K562 (cell line): ENCODE results near the gene IFT81. TPM values are rescaled to one million over a fixed set of nuclear protein-coding genes. Genes with fewer than 3 reads are reported as not detected.

Source experiments
- ARID2 ChIP-seq: fragments of 450-650 bp; IDR thresholded peaks from 2 replicates; pipeline ENCODE4 v1.6.1; 2017; ENCODE audit warnings: antibody characterized with exemption, mild to moderate bottlenecking
- DDX20 ChIP-seq: fragments of 450-650 bp; IDR thresholded peaks from 2 replicates; pipeline ENCODE4 v1.6.1; 2016; ENCODE audit warnings: missing genetic modification characterization, low read depth, mild to moderate bottlenecking, missing compliant biosample characterization, moderate library complexity
- EP400 ChIP-seq: fragments of 450-650 bp; IDR thresholded peaks from 2 replicates; pipeline ENCODE4 v1.6.1; 2017; ENCODE audit warnings: antibody characterized with exemption, mild to moderate bottlenecking, moderate library complexity
- HMG20A ChIP-seq: fragments of 450-650 bp; formaldehyde crosslinking; conservative IDR thresholded peaks from 2 replicates; pipeline ENCODE4 v1.4.0; 2020; ENCODE audit warnings: mild to moderate bottlenecking, mixed read lengths
- HMGN3 ChIP-seq: IDR thresholded peaks from 2 replicates; pipeline ENCODE4 v1.6.1; 2011; ENCODE audit warnings: borderline replicate concordance, low read depth, mild to moderate bottlenecking, mixed read lengths, low read length; ENCODE audit not compliant: insufficient read length; ENCODE audit errors: extremely low read depth
- KAT7 ChIP-seq: sonication (generic); formaldehyde crosslinking; IDR thresholded peaks from 2 replicates; pipeline ENCODE4 v1.8.0; 2022; ENCODE audit warnings: missing genetic modification reagents, mild to moderate bottlenecking, borderline replicate concordance
- MAFG ChIP-seq: fragments of 450-650 bp; conservative IDR thresholded peaks from 2 replicates; pipeline ENCODE4 v1.6.1; 2016; ENCODE audit warnings: missing genetic modification characterization, missing compliant biosample characterization
- NRF1 ChIP-seq, 2 experiments: fragments of 450-650 bp; IDR thresholded peaks in 1 of 2; conservative IDR thresholded peaks in 1 of 2; 2 replicates each; pipeline ENCODE4 v1.6.1; 2014; ENCODE audit warnings: mild to moderate bottlenecking in 2 of 2
- POU5F1 ChIP-seq: fragments of 150-350 bp; IDR thresholded peaks from 2 replicates; pipeline ENCODE4 v1.6.1; 2014; ENCODE audit warnings: borderline replicate concordance, low read length, low read depth, mild to moderate bottlenecking; ENCODE audit not compliant: partially characterized antibody
- STAT5B ChIP-seq: fragments of 250-450 bp; sonication (Bioruptor Pico); IDR thresholded peaks from 2 replicates; pipeline ENCODE4 v1.8.0; 2021; ENCODE audit warnings: mild to moderate bottlenecking, inconsistent platforms
- U2AF2 ChIP-seq: fragments of 200-400 bp; formaldehyde crosslinking; optimal IDR thresholded peaks from 2 replicates; pipeline ENCODE3; 2017; ENCODE audit warnings: low read depth, mild to moderate bottlenecking, low read length
- ZEB2 ChIP-seq: fragments of 450-650 bp; IDR thresholded peaks from 2 replicates; pipeline ENCODE4 v1.6.1; 2016
- ZNF445 ChIP-seq: fragments of 250-450 bp; sonication (Bioruptor Pico); IDR thresholded peaks from 2 replicates; pipeline ENCODE4 v1.4.0; 2020; ENCODE audit warnings: low read depth, mild to moderate bottlenecking, moderate library complexity
- polyA plus RNA-seq, 8 experiments: library from polyadenylated mRNA; depleted of rRNA in 4 of 8; stranded (reverse) in 5 of 8; unstranded in 3 of 8; fragments of >200 nt; fragmentation: Nextera tagmentation in 2 of 8; fragmentation: Illumina TruSeq in 1 of 8; extraction: Ambion mirVana in 2 of 8; extraction: Trizol in 1 of 8; gene quantifications; 2 replicates each; pipeline versions ENCODE4 v1.2.1 to v1.2.3, GENCODE V29; 2011 to 2014; ENCODE audit warnings: inconsistent platforms in 1 of 8, missing spikeins in 1 of 8
- total RNA-seq, 7 experiments: library from RNA; depleted of rRNA in 6 of 7; stranded (reverse); fragments of >200 nt in 6 of 7; fragmentation: Illumina TruSeq in 2 of 7; extraction: Trizol in 2 of 7; gene quantifications; 2 replicates each; pipeline versions ENCODE4 v1.2.1 to v1.2.3, GENCODE V29; 2011 to 2021; ENCODE audit warnings: low replicate concordance in 1 of 7
- TF ChIP-seq, protein P1 (sequence below): fragments of 450-650 bp; formaldehyde crosslinking; IDR thresholded peaks from 2 replicates; pipeline ENCODE4 v1.4.0; 2022; ENCODE audit warnings: missing genetic modification characterization
- TF ChIP-seq, protein P2 (sequence below): fragments of 450-650 bp; IDR thresholded peaks from 2 replicates; pipeline ENCODE4 v1.6.1; 2016
- TF ChIP-seq, protein P3 (sequence below), 2 experiments: fragments of 200-800 bp in 1 of 2; sonication (Bioruptor generic) in 1 of 2; sonication (generic) in 1 of 2; formaldehyde crosslinking in 1 of 2; IDR thresholded peaks in 1 of 2; conservative IDR thresholded peaks in 1 of 2; 2 replicates each; pipeline versions ENCODE4 v1.5.0 to v1.6.1; 2016 to 2020; ENCODE audit warnings: missing compliant biosample characterization in 1 of 2, missing genetic modification characterization in 1 of 2, missing genetic modification reagents in 1 of 2
- TF ChIP-seq, protein P4 (sequence below): fragments of 150-350 bp; IDR thresholded peaks from 2 replicates; pipeline ENCODE4 v1.6.1; 2014; ENCODE audit warnings: low read depth, mild to moderate bottlenecking, low read length, borderline replicate concordance

Gene IFT81
- total and polyA plus RNA-seq, 9 of the 15 experiments (the other 6 are each of a cell fraction or from before 2014, with no cell fraction given) = 2.8 to 11.9 (median 7.9) TPM

DNA sequence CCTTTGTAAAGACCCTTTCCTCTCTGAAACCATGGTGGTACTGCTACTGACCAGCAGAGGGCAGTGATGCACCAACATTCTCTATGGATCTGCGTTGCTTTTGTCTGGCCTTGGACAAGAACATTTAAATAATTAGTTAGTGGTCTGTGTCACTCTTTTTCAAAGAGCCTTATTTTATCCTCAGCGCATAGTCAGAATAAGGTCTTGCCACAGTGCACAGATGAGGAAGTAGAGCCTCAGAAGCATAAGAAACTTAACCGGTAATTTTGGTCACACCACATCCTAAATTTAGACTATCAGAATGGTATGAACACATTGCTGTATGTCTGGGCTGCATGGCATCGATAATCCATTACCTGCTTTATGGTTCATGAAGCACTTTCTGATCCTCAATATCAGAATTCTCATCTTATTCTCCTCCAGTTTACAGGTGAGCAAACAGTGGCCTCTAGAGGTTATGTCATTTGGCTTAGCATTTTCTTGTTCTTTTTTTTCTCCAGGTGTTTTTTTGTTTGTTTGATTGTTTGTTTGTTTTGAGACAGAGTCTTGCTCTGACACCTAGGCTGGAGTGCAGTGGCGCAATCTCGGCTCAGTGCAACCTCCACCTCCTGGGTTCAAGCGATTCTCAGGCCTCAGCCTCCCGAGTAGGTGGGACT, 23.7 kb upstream of the IFT81 start (continued):
- TF ChIP-seq HMGN3 = no peak
- no peak for TF ChIP-seq ZNF445
- TF ChIP-seq, protein P1, sequence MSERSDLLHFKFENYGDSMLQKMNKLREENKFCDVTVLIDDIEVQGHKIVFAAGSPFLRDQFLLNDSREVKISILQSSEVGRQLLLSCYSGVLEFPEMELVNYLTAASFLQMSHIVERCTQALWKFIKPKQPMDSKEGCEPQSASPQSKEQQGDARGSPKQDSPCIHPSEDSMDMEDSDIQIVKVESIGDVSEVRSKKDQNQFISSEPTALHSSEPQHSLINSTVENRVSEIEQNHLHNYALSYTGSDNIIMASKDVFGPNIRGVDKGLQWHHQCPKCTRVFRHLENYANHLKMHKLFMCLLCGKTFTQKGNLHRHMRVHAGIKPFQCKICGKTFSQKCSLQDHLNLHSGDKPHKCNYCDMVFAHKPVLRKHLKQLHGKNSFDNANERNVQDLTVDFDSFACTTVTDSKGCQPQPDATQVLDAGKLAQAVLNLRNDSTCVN (CRISPR knock-in tag) = no peak
- no peak for TF ChIP-seq HMG20A (CRISPR knock-in tag)
- TF ChIP-seq, protein P2, sequence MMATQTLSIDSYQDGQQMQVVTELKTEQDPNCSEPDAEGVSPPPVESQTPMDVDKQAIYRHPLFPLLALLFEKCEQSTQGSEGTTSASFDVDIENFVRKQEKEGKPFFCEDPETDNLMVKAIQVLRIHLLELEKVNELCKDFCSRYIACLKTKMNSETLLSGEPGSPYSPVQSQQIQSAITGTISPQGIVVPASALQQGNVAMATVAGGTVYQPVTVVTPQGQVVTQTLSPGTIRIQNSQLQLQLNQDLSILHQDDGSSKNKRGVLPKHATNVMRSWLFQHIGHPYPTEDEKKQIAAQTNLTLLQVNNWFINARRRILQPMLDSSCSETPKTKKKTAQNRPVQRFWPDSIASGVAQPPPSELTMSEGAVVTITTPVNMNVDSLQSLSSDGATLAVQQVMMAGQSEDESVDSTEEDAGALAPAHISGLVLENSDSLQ = peak; percentile 41; the same call in 1 of the 2 replicates
- TF ChIP-seq POU5F1 = no peak
- no peak for TF ChIP-seq EP400
- no peak for TF ChIP-seq STAT5B (CRISPR knock-in tag)
- no peak for TF ChIP-seq DDX20 (tag)
- peak; percentile 37; the same call in 1 of the 2 replicates for TF ChIP-seq ZEB2
- no peak for TF ChIP-seq MAFG
- TF ChIP-seq, protein P3, sequence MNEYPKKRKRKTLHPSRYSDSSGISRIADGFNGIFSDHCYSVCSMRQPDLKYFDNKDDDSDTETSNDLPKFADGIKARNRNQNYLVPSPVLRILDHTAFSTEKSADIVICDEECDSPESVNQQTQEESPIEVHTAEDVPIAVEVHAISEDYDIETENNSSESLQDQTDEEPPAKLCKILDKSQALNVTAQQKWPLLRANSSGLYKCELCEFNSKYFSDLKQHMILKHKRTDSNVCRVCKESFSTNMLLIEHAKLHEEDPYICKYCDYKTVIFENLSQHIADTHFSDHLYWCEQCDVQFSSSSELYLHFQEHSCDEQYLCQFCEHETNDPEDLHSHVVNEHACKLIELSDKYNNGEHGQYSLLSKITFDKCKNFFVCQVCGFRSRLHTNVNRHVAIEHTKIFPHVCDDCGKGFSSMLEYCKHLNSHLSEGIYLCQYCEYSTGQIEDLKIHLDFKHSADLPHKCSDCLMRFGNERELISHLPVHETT (CRISPR knock-in tag; conservative IDR thresholded peaks at IDR 0.05 in 1 of 2, IDR thresholded peaks at IDR 0.05 in 1 of 2) = no peak
- TF ChIP-seq U2AF2 = no peak
- peak; percentile 12; the same call in 1 of the 2 replicates for TF ChIP-seq ARID2
- TF ChIP-seq, protein P4, sequence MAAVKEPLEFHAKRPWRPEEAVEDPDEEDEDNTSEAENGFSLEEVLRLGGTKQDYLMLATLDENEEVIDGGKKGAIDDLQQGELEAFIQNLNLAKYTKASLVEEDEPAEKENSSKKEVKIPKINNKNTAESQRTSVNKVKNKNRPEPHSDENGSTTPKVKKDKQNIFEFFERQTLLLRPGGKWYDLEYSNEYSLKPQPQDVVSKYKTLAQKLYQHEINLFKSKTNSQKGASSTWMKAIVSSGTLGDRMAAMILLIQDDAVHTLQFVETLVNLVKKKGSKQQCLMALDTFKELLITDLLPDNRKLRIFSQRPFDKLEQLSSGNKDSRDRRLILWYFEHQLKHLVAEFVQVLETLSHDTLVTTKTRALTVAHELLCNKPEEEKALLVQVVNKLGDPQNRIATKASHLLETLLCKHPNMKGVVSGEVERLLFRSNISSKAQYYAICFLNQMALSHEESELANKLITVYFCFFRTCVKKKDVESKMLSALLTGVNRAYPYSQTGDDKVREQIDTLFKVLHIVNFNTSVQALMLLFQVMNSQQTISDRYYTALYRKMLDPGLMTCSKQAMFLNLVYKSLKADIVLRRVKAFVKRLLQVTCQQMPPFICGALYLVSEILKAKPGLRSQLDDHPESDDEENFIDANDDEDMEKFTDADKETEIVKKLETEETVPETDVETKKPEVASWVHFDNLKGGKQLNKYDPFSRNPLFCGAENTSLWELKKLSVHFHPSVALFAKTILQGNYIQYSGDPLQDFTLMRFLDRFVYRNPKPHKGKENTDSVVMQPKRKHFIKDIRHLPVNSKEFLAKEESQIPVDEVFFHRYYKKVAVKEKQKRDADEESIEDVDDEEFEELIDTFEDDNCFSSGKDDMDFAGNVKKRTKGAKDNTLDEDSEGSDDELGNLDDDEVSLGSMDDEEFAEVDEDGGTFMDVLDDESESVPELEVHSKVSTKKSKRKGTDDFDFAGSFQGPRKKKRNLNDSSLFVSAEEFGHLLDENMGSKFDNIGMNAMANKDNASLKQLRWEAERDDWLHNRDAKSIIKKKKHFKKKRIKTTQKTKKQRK = no peak
- peak in 1 of 2 experiments; percentile 11; a peak in 1 of 4 replicates for TF ChIP-seq NRF1 (conservative IDR thresholded peaks at IDR 0.05 in 1 of 2, IDR thresholded peaks at IDR 0.05 in 1 of 2)
- TF ChIP-seq KAT7 (CRISPR knock-in tag) = no peak
